Regular cardiac myocyte (primary cell): ENCODE results near the gene KMT2A. TPM values are rescaled to one million over a fixed set of nuclear protein-coding genes. Genes with fewer than 3 reads are reported as not detected.

Source experiments
- total RNA-seq: library from RNA; depleted of rRNA; stranded (reverse); fragments of >200 nt; gene quantifications from 2 replicates; pipeline ENCODE4 v1.2.3, GENCODE V29; 2014

KMT2A gene
- total RNA-seq, result 12.8 and 20.9 TPM in 2 replicates

DNA sequence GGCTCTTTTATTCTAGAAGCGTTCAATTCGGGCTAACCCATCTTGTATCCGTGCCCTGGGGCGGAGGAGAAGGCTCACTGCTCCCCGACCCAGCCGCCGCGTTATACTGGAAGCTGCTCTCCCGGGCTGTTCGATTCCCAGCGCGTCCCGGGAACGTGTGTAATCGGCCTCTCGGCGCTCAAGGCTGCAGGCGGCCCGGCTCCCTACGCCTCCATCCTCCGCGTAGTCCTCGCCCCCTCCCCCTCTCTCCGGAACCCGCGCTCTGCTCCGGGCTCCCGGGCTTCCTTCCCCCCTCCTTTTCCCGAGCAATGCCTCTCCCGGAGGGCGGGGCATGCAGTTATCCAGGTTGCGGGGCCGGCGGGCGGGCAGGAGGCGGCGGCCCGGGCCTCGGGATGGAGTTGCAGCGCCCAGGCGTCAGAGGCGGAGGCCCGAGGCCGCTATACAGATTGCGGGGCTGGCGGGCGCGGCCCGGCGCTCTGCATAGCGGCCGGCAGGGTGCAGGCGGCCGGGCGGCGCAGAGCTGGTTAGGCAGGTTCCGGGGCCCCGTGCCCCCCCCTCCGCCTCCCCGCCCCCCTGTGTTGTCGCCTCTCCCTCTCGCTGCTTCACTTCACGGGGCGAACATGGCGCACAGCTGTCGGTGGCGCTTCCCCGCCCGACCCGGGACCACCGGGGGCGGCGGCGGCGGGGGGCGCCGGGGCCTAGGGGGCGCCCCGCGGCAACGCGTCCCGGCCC lies at the start of gene KMT2A:
TSS of gene KMT2A (plus strand) at position 600 of the 732 bp plus-strand sequence. CDS start at position 621, 21 bp downstream.

DNA sequence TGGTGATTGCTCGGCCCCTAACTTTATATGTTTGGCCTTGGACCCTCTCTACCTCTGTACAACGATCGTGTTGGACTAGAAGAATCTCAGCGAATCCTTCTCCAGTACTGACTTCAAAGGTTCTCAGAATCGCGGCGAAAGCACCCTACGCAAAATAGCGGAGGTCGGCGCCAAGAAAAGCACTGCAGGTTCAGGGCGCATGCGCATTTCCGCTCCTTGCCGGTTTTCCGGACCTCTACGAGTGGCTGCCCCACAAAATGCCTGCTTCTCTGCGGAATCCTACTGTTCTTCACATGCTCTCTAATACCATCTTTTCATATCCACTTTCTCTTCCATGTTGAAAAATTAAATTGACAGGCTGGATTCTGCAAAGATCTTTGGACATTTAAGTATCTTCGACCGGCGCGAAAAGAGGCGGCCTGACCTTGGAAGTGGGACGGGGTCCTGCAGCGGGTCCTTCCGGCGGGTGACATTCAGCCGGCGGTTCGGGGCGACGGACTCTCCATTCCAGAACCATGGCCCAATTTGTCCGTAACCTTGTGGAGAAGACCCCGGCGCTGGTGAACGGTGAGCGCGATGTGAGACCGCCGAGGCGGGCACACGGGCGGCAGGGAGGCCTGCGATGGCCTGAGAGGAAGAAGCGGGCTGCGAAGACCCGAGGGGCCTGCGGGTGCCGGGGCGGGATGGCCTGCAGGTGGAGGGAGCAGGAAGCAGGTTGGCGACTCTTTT lies 35.0 kb upstream of the KMT2A start, which contains the start of gene ATP5MG:
TSS of gene ATP5MG (plus strand) at position 456 of the 729 bp plus-strand sequence. CDS start at position 516, 60 bp downstream.

DNA sequence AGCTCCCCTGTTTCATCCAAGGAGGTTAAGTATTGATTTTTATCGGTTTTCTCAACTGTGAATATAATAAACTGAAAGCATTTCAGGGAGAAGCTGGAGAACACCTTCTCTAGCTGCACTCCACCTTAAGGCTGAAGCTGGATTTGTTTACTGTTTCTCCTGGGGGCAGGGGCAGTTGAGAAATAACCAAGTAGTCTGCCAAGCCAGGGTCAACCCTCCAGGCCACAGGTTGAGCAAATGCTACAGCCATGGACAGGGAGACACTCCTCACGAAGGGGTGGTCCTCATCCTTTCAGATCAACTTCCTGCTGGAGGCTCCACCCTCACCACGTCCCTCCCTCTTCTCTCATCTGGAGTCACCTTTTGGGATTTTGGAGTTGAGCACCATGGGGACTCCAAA lies 90.8 kb downstream of the KMT2A start, which contains the start of gene TTC36:
TSS of gene TTC36 (plus strand) at position 366 of the 400 bp plus-strand sequence. CDS start at position 387, 21 bp downstream.

DNA sequence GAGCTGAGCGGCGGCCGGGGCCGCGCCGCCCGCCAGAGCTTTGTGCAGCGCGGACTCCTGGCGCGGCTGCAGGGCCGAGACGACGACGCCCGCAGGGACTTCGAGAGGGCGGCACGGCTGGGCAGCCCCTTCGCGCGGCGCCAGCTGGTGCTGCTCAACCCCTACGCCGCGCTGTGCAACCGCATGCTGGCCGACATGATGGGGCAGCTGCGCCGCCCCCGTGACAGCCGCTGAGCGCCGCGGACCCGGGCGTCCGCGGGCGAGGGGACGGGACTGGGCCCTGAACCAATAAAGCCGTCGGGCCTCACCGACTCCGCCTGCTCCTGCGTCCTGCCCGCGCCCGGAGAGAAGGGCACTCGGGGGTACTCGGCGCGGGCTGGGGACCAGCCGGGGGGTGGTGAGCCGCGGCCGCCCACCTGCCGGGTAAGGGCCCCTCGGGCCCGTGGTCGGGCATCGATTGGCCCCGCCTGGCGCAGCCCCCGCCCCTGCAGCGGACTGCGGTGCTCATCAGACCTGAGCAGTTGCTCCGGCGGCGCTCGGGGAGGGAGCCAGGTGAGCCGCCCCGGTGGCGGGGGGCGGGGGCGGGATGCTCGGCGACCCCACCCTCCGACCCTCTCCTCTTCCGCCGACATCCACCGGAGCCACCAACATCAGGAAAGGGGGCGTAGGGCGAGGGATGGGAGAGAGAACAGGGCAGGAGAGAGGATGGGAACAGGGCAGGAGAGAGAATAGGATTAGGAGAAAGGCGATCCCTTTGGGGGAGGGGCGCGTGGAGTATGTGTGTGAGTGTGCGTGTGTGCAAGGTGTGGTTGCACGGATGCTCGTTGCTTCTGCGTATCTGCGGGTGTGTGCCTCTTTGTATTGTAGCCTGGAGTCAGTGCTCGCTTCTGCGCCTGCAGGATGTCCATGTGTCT lies 94.6 kb downstream of the KMT2A start, which contains the start of gene TMEM25:
TSS of gene TMEM25 (plus strand) at position 510 of the 914 bp plus-strand sequence. CDS start 610 bp downstream, outside the sequence.

DNA sequence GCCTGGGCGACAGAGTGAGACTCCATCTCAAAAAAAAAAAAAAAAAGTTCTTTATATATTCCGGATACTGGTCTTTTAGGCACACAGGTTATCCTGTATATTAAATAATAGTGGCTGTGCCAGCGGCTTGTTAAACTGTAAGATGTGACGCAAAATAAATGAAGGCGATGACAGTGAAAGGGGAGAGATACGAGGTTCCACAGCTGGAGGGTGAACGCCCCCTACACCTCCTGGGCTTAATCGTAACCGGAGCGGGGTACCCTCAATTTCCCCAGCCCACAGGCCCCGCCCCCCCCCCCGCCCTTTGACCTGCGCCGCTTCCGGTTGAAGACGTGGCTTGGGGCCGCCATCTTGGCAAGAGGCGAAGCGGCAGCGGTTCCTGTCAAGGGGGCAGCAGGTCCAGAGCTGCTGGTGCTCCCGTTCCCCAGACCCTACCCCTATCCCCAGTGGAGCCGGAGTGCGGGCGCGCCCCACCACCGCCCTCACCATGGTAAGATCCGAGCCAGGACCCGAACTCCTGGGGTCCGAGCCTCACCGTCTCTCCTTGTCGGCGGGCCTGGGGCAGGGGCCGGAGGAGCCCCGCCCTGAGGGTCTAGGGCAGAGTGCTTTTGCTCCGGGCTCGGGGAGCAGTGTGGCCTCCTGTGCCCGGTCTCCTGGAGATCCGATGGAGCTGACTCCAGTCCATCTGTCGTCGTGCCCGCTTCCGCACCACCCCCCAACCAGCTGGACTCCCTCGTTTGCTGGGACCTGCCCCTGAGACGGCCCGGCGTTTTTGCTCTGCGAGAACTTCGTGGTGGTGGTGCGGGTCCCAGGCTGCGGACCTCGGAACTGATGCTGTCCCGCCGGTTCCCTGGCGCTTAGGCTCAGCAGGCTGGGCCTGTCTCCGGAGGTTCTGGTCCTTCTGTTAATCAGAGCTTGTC lies 136.0 kb downstream of the KMT2A start, which contains the start of gene ARCN1:
TSS of gene ARCN1 (plus strand) at position 349 of the 920 bp plus-strand sequence. CDS start at position 488, 139 bp downstream.

Other genes starting within 250 kb of the KMT2A start
- not detected in 2 replicates for gene JAML, start 211.5 kb upstream of the KMT2A start, total RNA-seq
- gene MPZL3, start 184.1 kb upstream of the KMT2A start, total RNA-seq, result 1.3 and 2.0 TPM in 2 replicates
- 0.19 and 1.1 TPM in 2 replicates for gene MPZL2, start 172.2 kb upstream of the KMT2A start, total RNA-seq
- not detected in 2 replicates for gene CD3E, start 131.8 kb upstream of the KMT2A start, total RNA-seq
- not detected in 2 replicates for gene CD3D, start 93.8 kb upstream of the KMT2A start, total RNA-seq
- gene CD3G, start 92.1 kb upstream of the KMT2A start, total RNA-seq, result not detected in 2 replicates
- 33.3 and 36.0 TPM in 2 replicates for gene UBE4A, start 76.9 kb upstream of the KMT2A start, total RNA-seq
- 54.4 and 62.5 TPM in 2 replicates for gene ATP5MG, start 34.9 kb upstream of the KMT2A start, total RNA-seq
- gene TTC36, start 91.0 kb downstream of the KMT2A start, total RNA-seq, result 0.58 and 1.7 TPM in 2 replicates
- gene TMEM25, start 94.7 kb downstream of the KMT2A start, total RNA-seq, result 10.9 and 15.5 TPM in 2 replicates
- 21.7 and 27.0 TPM in 2 replicates for gene IFT46, start 129.4 kb downstream of the KMT2A start, total RNA-seq
- gene ARCN1, start 135.9 kb downstream of the KMT2A start, total RNA-seq, result 159 and 212 TPM in 2 replicates
- gene PHLDB1, start 171.1 kb downstream of the KMT2A start, total RNA-seq, result 62.0 and 99.7 TPM in 2 replicates
- gene TREH, start 243.2 kb downstream of the KMT2A start, total RNA-seq, result not detected in 2 replicates